Sigmoid colon (tissue), 7 donors: ENCODE measurements around the gene PDE4D. TPM values are rescaled to one million over a fixed set of nuclear protein-coding genes. Genes with fewer than 3 reads are reported as not detected.

Experiments used
- DNase-seq: peaks from one replicate; pipeline ENCODE4 v3.0.0-alpha.2; 2019
- H3K27ac ChIP-seq, 4 donors: fragments of 200-600 bp; sonication (generic); one replicate each; pipeline ENCODE4 v1.5.1; 2016 to 2019; ENCODE audit warnings: mild to moderate bottlenecking in 1 of 4
- H3K27me3 ChIP-seq, 3 donors: fragments of 200-600 bp; sonication (generic); one replicate each; pipeline ENCODE4 v1.5.1; 2019; ENCODE audit warnings: mild to moderate bottlenecking in 1 of 3
- H3K36me3 ChIP-seq, 4 donors: fragments of 200-600 bp; sonication (generic); one replicate each; pipeline ENCODE4 v1.5.1; 2016 to 2019
- H3K4me1 ChIP-seq, 4 donors: fragments of 200-600 bp; sonication (generic); one replicate each; pipeline ENCODE4 v1.5.1; 2017 to 2019
- H3K4me3 ChIP-seq, 4 donors: fragments of 200-600 bp; sonication (generic); one replicate each; pipeline ENCODE4 v1.5.1; 2017 to 2019; ENCODE audit warnings: mild to moderate bottlenecking in 2 of 4, moderate library complexity in 1 of 4
- H3K9me3 ChIP-seq, 4 donors: fragments of 200-600 bp in 3 of 4; sonication (generic) in 3 of 4; one replicate each; pipeline versions ENCODE4 v1.5.1 to v1.6.1; 2013 to 2019
- EP300 ChIP-seq, 4 donors: sonication (generic); formaldehyde crosslinking; IDR thresholded peaks; one replicate each; pipeline ENCODE4 v1.6.1; 2017; ENCODE audit warnings: antibody characterized with exemption in 4 of 4
- POLR2A ChIP-seq, 2 donors: fragments of 450-650 bp; IDR thresholded peaks; one replicate each; pipeline ENCODE4 v1.6.1; 2016; ENCODE audit warnings: antibody characterized with exemption in 2 of 2, mild to moderate bottlenecking in 2 of 2, moderate library complexity in 2 of 2
- POLR2AphosphoS5 ChIP-seq, 4 donors: sonication (generic); formaldehyde crosslinking; IDR thresholded peaks; one replicate each; pipeline ENCODE4 v1.6.1; 2017; ENCODE audit warnings: antibody characterized with exemption in 4 of 4
- WGBS, 2 donors: extraction: QIAGEN DNeasy Blood & Tissue Kit; methylation state at CpG; one replicate each; pipeline ENCODE4 v1.1.7; 2013; 5-methylcytosine and 5-hydroxymethylcytosine counted together
- intact Hi-C: fragments of 100-400 bp; cut with DNase I; formaldehyde crosslinking; loops from one replicate; pipeline ENCODE4 v1.15.1; 2023
- polyA plus RNA-seq, 3 donors: library from polyadenylated mRNA; stranded (reverse); fragments of 200-250 nt; gene quantifications; one replicate each; pipeline ENCODE4 v1.2.3, GENCODE V29; 2013
- total RNA-seq, 4 donors: library from RNA; depleted of rRNA; stranded (reverse); fragments of >200 nt; gene quantifications; one replicate each; pipeline ENCODE4 v1.1.0, GENCODE V29; 2016
- TF ChIP-seq, protein P1 (sequence below), 4 experiments: fragments of 450-650 bp in 3 of 4; fragments of 200-600 bp in 1 of 4; IDR thresholded peaks; one replicate each; pipeline ENCODE4 v1.5.1; 2016 to 2019; ENCODE audit warnings: antibody characterized with exemption in 4 of 4, mild to moderate bottlenecking in 3 of 4, moderate library complexity in 2 of 4
- donor health status: healthy with polysubstance abuse.
- donor health status: Bipolar disorder and iron deficiency.
- donor health status: healthy.

Gene PDE4D
- total and polyA plus RNA-seq, 7 donors, result 6.0 to 289 (median 169) TPM

DNA sequence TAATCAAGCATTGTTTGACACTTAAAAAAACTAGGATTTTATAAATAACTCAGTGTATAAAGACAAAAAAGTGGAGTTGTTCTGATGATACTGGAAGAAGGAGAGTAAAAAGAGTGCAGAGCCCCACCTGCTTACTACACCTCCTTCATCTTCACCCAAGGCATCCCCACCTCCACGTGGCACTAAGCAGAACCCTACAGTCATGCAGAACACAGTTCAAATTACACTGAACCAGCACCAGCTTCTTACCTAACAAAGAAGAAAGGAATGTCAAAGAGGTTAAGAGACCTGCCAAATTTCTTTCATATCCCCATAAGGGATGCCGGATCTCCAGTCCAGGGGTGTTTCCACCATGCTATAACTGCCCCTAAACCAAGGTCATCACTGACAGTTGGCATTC, 55.5 kb downstream of the PDE4D start:
- 64 to 71% methylated on average over 2 of the region's 2 CpGs for WGBS, 2 donors
- intact Hi-C loops, result no loop called here
- no peaks in the 10 kb centered on the region for H3K27me3 ChIP-seq
- H3K27ac ChIP-seq, result no peak overlapping the region
- H3K9me3 ChIP-seq, result no peaks in the 10 kb centered on the region
- H3K4me3 ChIP-seq, result no peak overlapping the region
- H3K4me1 ChIP-seq, result no peaks in the 10 kb centered on the region
- DNase-seq, result no peak
- H3K36me3 ChIP-seq, result no peaks in the 10 kb centered on the region
- no peak for TF ChIP-seq EP300 (IDR thresholded peaks at IDR 0.05)
- TF ChIP-seq POLR2A (IDR thresholded peaks at IDR 0.05), result no peak
- no peak for TF ChIP-seq POLR2AphosphoS5 (IDR thresholded peaks at IDR 0.05)
- TF ChIP-seq, protein P1, sequence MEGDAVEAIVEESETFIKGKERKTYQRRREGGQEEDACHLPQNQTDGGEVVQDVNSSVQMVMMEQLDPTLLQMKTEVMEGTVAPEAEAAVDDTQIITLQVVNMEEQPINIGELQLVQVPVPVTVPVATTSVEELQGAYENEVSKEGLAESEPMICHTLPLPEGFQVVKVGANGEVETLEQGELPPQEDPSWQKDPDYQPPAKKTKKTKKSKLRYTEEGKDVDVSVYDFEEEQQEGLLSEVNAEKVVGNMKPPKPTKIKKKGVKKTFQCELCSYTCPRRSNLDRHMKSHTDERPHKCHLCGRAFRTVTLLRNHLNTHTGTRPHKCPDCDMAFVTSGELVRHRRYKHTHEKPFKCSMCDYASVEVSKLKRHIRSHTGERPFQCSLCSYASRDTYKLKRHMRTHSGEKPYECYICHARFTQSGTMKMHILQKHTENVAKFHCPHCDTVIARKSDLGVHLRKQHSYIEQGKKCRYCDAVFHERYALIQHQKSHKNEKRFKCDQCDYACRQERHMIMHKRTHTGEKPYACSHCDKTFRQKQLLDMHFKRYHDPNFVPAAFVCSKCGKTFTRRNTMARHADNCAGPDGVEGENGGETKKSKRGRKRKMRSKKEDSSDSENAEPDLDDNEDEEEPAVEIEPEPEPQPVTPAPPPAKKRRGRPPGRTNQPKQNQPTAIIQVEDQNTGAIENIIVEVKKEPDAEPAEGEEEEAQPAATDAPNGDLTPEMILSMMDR (IDR thresholded peaks at IDR 0.05), result no peak

DNA sequence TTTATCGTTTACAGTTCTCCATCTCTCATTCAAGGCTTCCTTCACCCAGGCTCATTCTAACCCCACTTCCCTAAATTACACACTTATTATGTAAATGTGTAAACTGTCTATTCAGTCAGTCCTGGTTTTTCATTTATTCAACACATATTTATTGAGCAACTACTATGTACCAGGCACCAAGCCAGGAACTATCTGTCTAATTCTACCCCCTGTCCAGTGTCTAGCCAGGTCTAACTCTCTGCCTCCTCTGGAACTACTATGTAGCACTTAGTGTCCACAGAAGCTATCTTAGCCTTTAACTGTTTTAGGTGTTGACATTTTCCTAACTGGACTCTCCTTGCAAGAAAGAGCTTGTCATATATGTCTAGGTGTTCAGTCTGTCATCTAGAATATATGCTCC, 56.5 kb downstream of the PDE4D start:
- intact Hi-C loops, result no loop called here
- Histone ChIP-seq H3K4me1 (no peaks in the 10 kb centered on the region), H3K27ac (no peak overlapping the region), H3K4me3 (no peak overlapping the region), H3K27me3 (no peaks in the 10 kb centered on the region), H3K36me3 (no peaks in the 10 kb centered on the region), H3K9me3 (no peaks in the 10 kb centered on the region)
- DNase-seq, result no peak
- WGBS, 2 donors, result 66 to 81% methylated on average over 1 of the region's 1 CpG
- TF ChIP-seq, protein P1 (IDR thresholded peaks at IDR 0.05), result no peak
- TF ChIP-seq EP300 (IDR thresholded peaks at IDR 0.05) (no peak), POLR2AphosphoS5 (IDR thresholded peaks at IDR 0.05) (no peak), POLR2A (IDR thresholded peaks at IDR 0.05) (no peak)

DNA sequence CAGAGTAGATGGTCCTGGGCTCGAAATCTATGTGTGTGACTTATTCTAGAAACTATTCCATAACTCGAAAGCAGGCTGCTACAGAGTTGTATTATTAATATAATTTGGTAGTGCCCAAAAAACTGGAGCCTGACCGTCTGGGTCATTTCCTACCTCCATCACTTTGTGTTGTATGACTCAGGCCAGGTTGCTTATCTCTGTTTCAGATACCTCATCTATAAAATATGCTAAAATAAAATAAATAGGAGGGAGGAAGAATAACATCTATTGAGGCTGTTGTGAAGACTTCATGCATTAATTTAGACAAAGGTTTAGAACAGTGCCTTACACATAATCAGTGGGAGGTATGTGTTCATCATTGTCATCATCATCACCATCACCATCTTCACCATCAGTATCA, 57.7 kb downstream of the PDE4D start:
- Histone ChIP-seq H3K4me1 (no peaks in the 10 kb centered on the region), H3K27ac (no peak overlapping the region), H3K36me3 (no peaks in the 10 kb centered on the region), H3K27me3 (no peaks in the 10 kb centered on the region), H3K9me3 (no peaks in the 10 kb centered on the region), H3K4me3 (no peak overlapping the region)
- WGBS, 2 donors, result 68 to 82% methylated on average over 3 of the region's 3 CpGs
- no peak for TF ChIP-seq POLR2AphosphoS5 (IDR thresholded peaks at IDR 0.05)
- intact Hi-C loops, result no loop called here
- DNase-seq, result no peak

DNA sequence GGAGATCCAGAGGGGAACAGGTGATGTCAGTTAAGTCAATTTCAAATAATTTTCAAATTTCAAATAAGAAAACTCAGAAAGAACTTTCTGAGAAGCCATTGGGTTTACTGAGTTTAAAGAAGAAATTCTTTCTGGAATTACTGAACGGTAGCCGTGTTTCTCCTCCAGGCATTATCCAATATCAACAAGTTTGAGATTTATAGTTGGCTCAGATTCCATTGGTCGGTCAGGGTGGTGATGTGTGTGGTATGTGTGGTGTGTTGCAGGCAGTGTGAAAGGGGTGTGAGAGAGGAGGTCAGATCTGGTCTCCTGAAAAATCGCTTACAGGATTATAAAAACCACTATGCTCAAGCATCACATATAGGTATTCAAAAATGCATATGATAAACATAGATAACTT, 60.1 kb downstream of the PDE4D start:
- 65 to 75% methylated on average over 4 of the region's 4 CpGs for WGBS, 2 donors
- Histone ChIP-seq H3K4me1 (no peaks in the 10 kb centered on the region), H3K36me3 (no peaks in the 10 kb centered on the region), H3K9me3 (no peaks in the 10 kb centered on the region), H3K4me3 (no peak overlapping the region), H3K27ac (no peak overlapping the region), H3K27me3 (no peaks in the 10 kb centered on the region)
- no peak for DNase-seq
- intact Hi-C loops, result no loop called here
- TF ChIP-seq, protein P1 (IDR thresholded peaks at IDR 0.05), result no peak
- TF ChIP-seq POLR2AphosphoS5 (IDR thresholded peaks at IDR 0.05), result no peak
- TF ChIP-seq EP300 (IDR thresholded peaks at IDR 0.05), result no peak
- TF ChIP-seq POLR2A (IDR thresholded peaks at IDR 0.05), result no peak

DNA sequence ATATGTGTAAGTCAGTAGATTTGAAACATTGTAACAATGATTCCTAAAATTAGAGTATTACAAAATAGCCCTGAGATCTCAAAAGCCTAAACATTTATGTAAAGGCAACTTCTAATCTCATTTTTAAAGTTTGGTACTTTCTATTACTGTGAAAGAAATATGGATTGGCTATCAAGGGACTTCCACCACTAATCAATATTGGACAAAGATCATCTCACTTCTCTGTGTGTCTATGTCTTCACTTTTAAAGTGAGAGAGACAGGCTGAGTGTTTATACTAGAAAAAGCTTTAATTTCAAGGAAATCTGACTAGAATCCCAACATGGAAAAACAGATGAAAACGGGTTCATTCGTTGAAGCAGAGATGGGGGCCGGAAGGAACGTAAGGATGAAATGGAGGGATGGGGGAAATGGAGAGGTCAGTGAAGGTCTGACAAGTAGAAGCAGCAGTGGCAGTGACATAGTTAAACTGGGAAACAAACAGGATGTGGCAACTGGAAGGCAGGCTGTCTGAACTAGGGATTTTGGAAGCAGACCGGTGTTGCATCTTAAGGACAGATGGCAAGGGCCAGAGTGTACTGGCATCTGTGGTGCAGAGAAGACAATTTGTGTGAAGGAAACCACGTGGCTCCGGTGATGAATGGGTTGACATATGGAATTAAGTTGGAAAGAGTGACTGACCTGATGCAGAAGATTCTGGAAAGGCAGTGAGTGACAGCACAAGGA, 60.8 kb downstream of the PDE4D start:
- no peak overlapping the region for H3K27ac ChIP-seq
- WGBS, 2 donors, result 71 to 74% methylated on average over 7 of the region's 7 CpGs

More for the DNA sequence above, 60.8 kb downstream of the PDE4D start:
- intact Hi-C loops, result no loop called here
- no peaks in the 10 kb centered on the region for H3K9me3 ChIP-seq
- H3K4me1 ChIP-seq, result no peaks in the 10 kb centered on the region
- no peak for TF ChIP-seq POLR2A (IDR thresholded peaks at IDR 0.05)
- TF ChIP-seq POLR2AphosphoS5 (IDR thresholded peaks at IDR 0.05), result no peak
- TF ChIP-seq, protein P1 (IDR thresholded peaks at IDR 0.05), result no peak
- no peak for TF ChIP-seq EP300 (IDR thresholded peaks at IDR 0.05)
- H3K4me3 ChIP-seq, result no peak overlapping the region
- H3K27me3 ChIP-seq, result no peaks in the 10 kb centered on the region
- DNase-seq, result no peak
- H3K36me3 ChIP-seq, result no peaks in the 10 kb centered on the region
